Body of pancreas (tissue), 4 donors: ENCODE measurements around the gene PXDC1. TPM values are rescaled to one million over a fixed set of nuclear protein-coding genes. Genes with fewer than 3 reads are reported as not detected.

Source experiments
- ATAC-seq: fragments of 150-250 bp; one replicate; pipeline ENCODE4 v1.9.1; 2016
- DNase-seq, 4 donors: peaks; one replicate each; pipeline ENCODE4 v3.0.0-alpha.2; 2019
- H3K27ac ChIP-seq, 4 donors: fragments of 200-600 bp; sonication (generic); 1 replicate in 3 of 4; 2 replicates in 1 of 4; pipeline versions ENCODE4 v1.5.1 to v1.6.1; 2016 to 2019; ENCODE audit warnings: mild to moderate bottlenecking in 1 of 4, mixed read lengths in 1 of 4, moderate library complexity in 1 of 4
- H3K27me3 ChIP-seq, 2 donors: fragments of 200-600 bp; sonication (generic); one replicate each; pipeline ENCODE4 v1.6.0; 2016; ENCODE audit warnings: mild to moderate bottlenecking in 1 of 2
- H3K36me3 ChIP-seq, 2 donors: fragments of 200-600 bp; sonication (generic); replicated peaks in 1 of 2; 2 replicates each; pipeline ENCODE4 v1.5.1; 2016; ENCODE audit warnings: low read depth in 2 of 2; ENCODE audit not compliant: insufficient read depth in 1 of 2
- H3K4me1 ChIP-seq: fragments of 200-600 bp; sonication (generic); one replicate; pipeline ENCODE4 v1.6.0; 2016
- H3K4me3 ChIP-seq, 2 donors: fragments of 200-600 bp; sonication (generic); 1 replicate in 1 of 2; 2 replicates in 1 of 2; pipeline ENCODE4 v1.5.1; 2016 to 2019
- H3K9me3 ChIP-seq, 3 donors: fragments of 200-600 bp; sonication (generic); 1 replicate in 2 of 3; 2 replicates in 1 of 3; pipeline ENCODE4 v1.5.1; 2016
- POLR2A ChIP-seq, 3 donors: fragments of 450-650 bp; IDR thresholded peaks; one replicate each; pipeline ENCODE4 v1.6.1; 2016; ENCODE audit warnings: antibody characterized with exemption in 3 of 3, mild to moderate bottlenecking in 2 of 3
- WGBS, 2 donors: methylation state at CpG; one replicate each; pipeline ENCODE4 v1.1.5; 2017; 5-methylcytosine and 5-hydroxymethylcytosine counted together
- intact Hi-C: fragments of 100-400 bp; cut with DNase I; formaldehyde crosslinking; loops from one replicate; pipeline ENCODE4 v1.15.1; 2023
- total RNA-seq, 2 donors: library from RNA; depleted of rRNA; stranded (reverse); fragments of >200 nt; gene quantifications; one replicate each; pipeline ENCODE4 v1.1.0, GENCODE V29; 2016
- TF ChIP-seq, protein P1 (sequence below), 7 experiments: fragments of 450-650 bp in 4 of 7; fragments of 200-600 bp in 3 of 7; sonication (generic) in 3 of 7; IDR thresholded peaks; one replicate each; pipeline ENCODE4 v1.5.1; 2016 to 2019; ENCODE audit warnings: antibody characterized with exemption in 7 of 7

Gene PXDC1
- total RNA-seq, 2 donors from 2014 or later = 30.9 to 35.6 TPM

DNA sequence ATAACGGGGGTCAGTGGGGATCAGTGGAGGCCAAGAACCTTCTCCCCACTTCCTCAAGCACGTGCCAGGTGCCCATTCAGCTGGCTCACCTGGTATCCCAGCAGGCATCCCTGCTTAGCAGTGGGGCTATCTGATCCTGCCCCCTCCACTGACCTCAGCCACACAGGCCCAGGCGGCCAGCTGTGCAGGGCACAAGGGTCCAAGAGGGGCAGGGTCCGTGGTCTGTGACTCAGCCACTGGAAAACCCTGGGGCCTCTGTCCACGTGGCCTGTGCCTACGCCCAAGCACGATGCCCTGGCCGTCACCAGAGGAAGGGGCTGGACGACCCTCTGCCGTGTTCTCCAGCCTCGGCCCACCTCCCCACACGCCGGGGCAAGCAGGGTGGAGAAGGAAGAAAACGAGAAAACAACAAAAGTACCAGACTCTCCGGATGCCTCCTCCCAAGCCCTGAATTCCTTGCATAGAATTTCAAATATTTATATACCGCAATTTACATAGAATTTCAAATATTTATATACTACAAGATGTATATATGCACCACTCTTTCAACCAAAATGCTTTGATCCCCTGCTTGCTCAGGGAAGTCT is 12.1 kb downstream of the PXDC1 start:
- ATAC-seq (no peak), DNase-seq (no peak)
- intact Hi-C loops = no loop called here
- 65 to 78% methylated on average over 12 to 16 of the region's 16 CpGs for WGBS, 2 donors
- no peak overlapping the region for H3K4me3 ChIP-seq
- TF ChIP-seq, protein P1, sequence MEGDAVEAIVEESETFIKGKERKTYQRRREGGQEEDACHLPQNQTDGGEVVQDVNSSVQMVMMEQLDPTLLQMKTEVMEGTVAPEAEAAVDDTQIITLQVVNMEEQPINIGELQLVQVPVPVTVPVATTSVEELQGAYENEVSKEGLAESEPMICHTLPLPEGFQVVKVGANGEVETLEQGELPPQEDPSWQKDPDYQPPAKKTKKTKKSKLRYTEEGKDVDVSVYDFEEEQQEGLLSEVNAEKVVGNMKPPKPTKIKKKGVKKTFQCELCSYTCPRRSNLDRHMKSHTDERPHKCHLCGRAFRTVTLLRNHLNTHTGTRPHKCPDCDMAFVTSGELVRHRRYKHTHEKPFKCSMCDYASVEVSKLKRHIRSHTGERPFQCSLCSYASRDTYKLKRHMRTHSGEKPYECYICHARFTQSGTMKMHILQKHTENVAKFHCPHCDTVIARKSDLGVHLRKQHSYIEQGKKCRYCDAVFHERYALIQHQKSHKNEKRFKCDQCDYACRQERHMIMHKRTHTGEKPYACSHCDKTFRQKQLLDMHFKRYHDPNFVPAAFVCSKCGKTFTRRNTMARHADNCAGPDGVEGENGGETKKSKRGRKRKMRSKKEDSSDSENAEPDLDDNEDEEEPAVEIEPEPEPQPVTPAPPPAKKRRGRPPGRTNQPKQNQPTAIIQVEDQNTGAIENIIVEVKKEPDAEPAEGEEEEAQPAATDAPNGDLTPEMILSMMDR (IDR thresholded peaks at IDR 0.05) = no peak
- no peak for TF ChIP-seq POLR2A (IDR thresholded peaks at IDR 0.05)
- H3K4me1 ChIP-seq = peaks cover 14% of the 10 kb centered on the region
- no peak overlapping the region for H3K27ac ChIP-seq
- no peaks in the 10 kb centered on the region for H3K27me3 ChIP-seq
- H3K36me3 ChIP-seq = peaks cover 0 to 1% of the 10 kb centered on the region in 2 donors
- H3K9me3 ChIP-seq = peaks cover 0 to 4% (median 0%) of the 10 kb centered on the region in 3 donors

DNA sequence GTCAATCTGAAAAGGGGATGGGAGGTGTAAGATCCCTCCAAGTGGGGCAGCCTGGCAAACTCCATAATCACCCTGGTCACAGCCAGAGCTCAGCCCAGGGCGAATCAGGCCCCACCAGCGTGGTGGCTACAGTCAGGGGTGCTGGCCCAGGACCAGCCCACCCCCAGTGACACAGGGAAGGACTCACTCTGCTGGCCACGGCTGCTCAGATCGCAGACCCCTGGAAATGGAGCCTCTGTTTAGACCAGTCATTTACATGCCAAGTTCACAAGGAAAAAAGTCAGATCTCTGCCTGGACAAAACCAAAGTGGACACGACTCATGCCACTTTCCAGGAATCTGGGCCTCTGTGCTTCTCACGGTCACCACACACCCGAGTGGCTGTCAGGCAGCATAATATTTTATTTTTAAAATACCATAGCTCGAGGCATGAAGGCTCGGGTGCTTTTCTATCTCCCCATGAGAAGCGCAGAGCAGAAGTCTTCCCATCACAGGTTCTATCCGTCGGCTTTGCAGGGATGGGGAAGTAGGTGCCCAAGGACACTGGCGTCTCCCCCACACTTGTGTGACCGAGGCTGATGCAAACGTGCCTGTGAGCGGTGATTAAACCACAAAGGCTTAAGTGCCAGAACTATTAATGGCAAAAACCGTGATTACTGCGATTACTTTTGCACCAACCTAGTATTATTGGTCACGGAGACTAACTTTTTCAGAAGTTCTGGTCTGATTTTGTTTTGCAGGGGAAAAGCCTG is 13.0 kb downstream of the PXDC1 start:
- H3K36me3 ChIP-seq = peaks cover 0 to 1% of the 10 kb centered on the region in 2 donors
- H3K4me1 ChIP-seq = peaks cover 14% of the 10 kb centered on the region
- WGBS, 2 donors = 82 to 91% methylated on average over 18 to 19 of the region's 19 CpGs
- peaks cover 0 to 4% (median 0%) of the 10 kb centered on the region in 3 donors for H3K9me3 ChIP-seq
- TF ChIP-seq, protein P1 (IDR thresholded peaks at IDR 0.05) = no peak
- no peak for TF ChIP-seq POLR2A (IDR thresholded peaks at IDR 0.05)
- DNase-seq (no peak), ATAC-seq (no peak)
- H3K27ac ChIP-seq = no peak overlapping the region
- intact Hi-C loops = no loop called here
- no peaks in the 10 kb centered on the region for H3K27me3 ChIP-seq
- H3K4me3 ChIP-seq = no peak overlapping the region

DNA sequence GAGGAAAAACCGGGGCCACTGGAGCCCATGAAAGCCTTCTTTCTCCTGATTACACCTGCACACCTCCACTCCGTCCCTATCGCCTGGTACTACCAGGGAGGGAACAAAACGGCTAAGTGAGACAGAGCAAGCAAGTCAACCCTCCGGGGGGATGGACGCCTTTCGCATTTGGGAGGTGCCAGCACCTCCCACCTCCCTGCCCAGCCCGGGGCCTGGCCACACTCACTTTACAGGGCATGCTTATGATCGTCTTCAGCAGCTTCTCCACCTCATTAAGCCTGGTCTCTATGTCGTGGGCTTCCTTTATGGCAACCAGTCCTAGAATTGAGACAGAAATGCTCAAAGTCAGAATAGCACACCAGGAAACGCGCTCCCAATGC is 13.7 kb downstream of the PXDC1 start:
- ATAC-seq = no peak

DNA sequence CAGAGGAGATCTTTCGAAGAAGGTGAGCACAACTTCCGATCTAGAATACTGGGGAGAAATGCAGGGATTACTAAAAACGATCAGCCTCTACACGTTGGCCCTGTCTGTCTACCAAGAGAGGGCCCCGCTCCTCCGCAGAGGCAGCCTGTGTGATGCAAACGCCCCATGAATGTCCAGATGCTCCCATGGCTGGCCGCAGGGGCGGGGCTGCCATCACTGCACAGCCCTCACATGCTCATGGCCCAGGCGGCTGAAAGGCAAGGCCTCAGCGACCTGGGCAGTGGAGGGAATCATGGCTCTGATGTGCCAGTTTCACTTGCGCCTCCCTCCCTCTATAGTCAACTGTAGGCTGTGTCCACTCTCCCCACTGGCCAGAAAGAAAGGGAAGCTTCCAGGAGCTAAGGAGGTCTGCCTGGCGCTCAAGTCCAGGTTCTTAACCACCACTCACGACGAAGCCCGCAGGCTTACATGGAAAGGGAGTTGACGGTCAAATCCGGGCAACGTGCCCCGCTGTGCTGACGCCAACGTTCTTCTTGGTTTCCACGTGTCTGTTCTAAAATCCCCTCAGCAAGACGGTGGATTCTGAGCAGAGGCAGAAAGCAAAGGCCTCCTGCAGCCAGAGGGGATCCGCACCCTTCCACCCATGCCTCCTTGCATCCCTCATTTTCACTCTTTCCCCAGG is 14.2 kb downstream of the PXDC1 start:
- DNase-seq (no peak), ATAC-seq (no peak)
- Histone ChIP-seq H3K27ac (no peak overlapping the region), H3K9me3 (peaks cover 0 to 4% (median 0%) of the 10 kb centered on the region in 3 donors), H3K36me3 (peaks cover 0 to 1% of the 10 kb centered on the region in 2 donors), H3K4me1 (peaks cover 10% of the 10 kb centered on the region), H3K27me3 (no peaks in the 10 kb centered on the region), H3K4me3 (no peak overlapping the region)
- TF ChIP-seq POLR2A (IDR thresholded peaks at IDR 0.05) = no peak
- TF ChIP-seq, protein P1 (IDR thresholded peaks at IDR 0.05) = no peak
- intact Hi-C loops = no loop called here
- 86 to 88% methylated on average over 20 to 23 of the region's 25 CpGs for WGBS, 2 donors

More for the DNA sequence above, 13.7 kb downstream of the PXDC1 start:
- no peak for DNase-seq
- TF ChIP-seq, protein P1 (IDR thresholded peaks at IDR 0.05) = no peak
- TF ChIP-seq POLR2A (IDR thresholded peaks at IDR 0.05) = no peak
- Histone ChIP-seq H3K4me1 (peaks cover 12% of the 10 kb centered on the region), H3K4me3 (no peak overlapping the region), H3K9me3 (peaks cover 0 to 4% (median 0%) of the 10 kb centered on the region in 3 donors), H3K27me3 (no peaks in the 10 kb centered on the region), H3K27ac (no peak overlapping the region), H3K36me3 (peaks cover 0 to 1% of the 10 kb centered on the region in 2 donors)
- intact Hi-C loops = no loop called here
- WGBS, 2 donors = 85 to 86% methylated on average over 11 to 12 of the region's 12 CpGs
